ENCODE results near the gene SPINK9.

Gene SPINK9

DNA sequence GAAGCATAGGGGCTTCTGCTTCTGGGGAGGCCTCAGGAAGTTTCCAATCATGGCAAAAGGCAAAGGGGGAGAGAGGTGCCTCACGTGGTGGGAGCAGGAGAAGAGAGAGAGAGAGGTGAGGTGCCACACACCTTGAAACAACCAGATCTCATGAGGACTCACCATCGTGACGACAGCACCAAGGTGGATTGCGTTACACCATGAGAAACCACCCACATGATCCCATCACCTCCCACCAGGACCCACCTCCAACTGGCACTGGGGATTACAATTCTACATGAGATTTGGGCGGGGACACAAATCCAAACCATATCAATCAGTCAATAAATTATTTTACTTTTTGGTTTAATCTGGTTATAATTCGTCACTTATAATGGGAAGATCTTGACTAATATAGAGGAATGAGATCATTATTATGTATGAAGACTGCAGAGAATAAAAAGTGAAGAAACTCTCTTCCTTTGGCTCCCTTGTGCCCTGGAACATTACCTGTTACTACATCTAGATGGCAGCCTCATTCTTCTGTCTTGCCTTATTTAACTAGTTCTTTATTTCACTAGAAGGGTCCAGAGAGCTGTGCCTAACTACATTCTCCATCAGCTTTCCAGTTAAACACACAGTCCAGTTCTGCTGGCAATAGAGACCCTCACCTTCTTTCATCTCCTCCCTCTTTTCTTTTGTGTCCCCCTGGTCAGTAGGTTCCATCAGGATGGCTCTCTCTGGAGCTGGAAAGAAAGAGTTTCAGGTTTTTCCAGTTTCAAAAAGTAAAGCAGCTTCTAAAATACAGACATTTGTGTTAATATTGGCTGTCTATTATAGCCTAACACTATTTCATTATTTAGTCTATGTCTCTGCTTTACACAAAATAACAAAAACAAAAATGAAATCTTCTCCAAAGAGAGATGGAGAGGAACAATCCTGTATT, 44.8 kb upstream of the SPINK9 start (continued):
- TF ChIP-seq ZNF654 (tag by site-specific recombination; IDR thresholded peaks at IDR 0.05; ENCODE audit: low read depth) (peak; percentile 41), ZNF311 (tag by site-specific recombination; IDR thresholded peaks at IDR 0.05; ENCODE audit: borderline replicate concordance) (no peak), ZFP41 (tag by site-specific recombination; IDR thresholded peaks at IDR 0.05; ENCODE audit: borderline replicate concordance) (no peak), ZFHX2 (tag by site-specific recombination; conservative IDR thresholded peaks at IDR 0.05) (0 out of 2 replicates have a peak, but pooled peaks have one; percentile 29), KLF8 (tag by site-specific recombination; IDR thresholded peaks at IDR 0.05) (no peak), ZNF837 (tag by site-specific recombination; IDR thresholded peaks at IDR 0.05) (no peak), ZNF629 (tag by site-specific recombination; IDR thresholded peaks at IDR 0.05) (no peak)

DNA sequence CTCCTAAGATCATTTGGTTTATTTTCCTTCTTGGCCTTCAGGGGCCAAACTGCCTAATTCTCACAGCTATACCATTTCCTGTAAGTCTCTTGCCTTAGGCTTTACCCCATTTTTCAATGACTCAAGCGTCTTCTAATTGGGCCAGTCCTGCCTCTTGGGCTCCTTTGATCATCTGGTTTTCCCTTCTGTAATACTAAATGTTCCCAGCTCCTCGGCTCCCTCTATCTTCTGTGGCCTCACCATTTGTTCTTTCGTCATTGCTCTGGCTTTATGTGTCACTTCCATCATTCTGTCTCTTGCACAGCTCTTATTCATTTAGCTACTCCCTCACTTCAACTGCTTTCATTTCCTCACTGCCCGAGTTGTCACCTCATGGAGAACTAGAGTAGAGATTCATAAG, 37.6 kb upstream of the SPINK9 start:
- CTCF ChIA-PET, result interaction anchor here (0.6 to 1.5 kb wide), 6 partner anchors 16 to 118 kb away, joined by 3 to 7 read pairs (median 4); no protein-coding TSS in a partner anchor
- Histone ChIP-seq H3K36me3 (ENCODE audit: control insufficient read depth in 2 of 2, insufficient read depth in 1 of 2, low read length in 2 of 2) (no peaks in the 10 kb centered on the region), H3K9me3 (ENCODE audit: control insufficient read depth, insufficient read depth, low read depth, low read length) (no peaks in the 10 kb centered on the region), H3K27ac (ENCODE audit: extremely low read depth, low read depth, low read length) (no peak overlapping the region), H3K4me3 (ENCODE audit: low read depth, low read length) (no peak overlapping the region), H3K4me1 (ENCODE audit: control insufficient read depth, insufficient read depth, low read length) (no peaks in the 10 kb centered on the region)
- TF ChIP-seq, protein P1, sequence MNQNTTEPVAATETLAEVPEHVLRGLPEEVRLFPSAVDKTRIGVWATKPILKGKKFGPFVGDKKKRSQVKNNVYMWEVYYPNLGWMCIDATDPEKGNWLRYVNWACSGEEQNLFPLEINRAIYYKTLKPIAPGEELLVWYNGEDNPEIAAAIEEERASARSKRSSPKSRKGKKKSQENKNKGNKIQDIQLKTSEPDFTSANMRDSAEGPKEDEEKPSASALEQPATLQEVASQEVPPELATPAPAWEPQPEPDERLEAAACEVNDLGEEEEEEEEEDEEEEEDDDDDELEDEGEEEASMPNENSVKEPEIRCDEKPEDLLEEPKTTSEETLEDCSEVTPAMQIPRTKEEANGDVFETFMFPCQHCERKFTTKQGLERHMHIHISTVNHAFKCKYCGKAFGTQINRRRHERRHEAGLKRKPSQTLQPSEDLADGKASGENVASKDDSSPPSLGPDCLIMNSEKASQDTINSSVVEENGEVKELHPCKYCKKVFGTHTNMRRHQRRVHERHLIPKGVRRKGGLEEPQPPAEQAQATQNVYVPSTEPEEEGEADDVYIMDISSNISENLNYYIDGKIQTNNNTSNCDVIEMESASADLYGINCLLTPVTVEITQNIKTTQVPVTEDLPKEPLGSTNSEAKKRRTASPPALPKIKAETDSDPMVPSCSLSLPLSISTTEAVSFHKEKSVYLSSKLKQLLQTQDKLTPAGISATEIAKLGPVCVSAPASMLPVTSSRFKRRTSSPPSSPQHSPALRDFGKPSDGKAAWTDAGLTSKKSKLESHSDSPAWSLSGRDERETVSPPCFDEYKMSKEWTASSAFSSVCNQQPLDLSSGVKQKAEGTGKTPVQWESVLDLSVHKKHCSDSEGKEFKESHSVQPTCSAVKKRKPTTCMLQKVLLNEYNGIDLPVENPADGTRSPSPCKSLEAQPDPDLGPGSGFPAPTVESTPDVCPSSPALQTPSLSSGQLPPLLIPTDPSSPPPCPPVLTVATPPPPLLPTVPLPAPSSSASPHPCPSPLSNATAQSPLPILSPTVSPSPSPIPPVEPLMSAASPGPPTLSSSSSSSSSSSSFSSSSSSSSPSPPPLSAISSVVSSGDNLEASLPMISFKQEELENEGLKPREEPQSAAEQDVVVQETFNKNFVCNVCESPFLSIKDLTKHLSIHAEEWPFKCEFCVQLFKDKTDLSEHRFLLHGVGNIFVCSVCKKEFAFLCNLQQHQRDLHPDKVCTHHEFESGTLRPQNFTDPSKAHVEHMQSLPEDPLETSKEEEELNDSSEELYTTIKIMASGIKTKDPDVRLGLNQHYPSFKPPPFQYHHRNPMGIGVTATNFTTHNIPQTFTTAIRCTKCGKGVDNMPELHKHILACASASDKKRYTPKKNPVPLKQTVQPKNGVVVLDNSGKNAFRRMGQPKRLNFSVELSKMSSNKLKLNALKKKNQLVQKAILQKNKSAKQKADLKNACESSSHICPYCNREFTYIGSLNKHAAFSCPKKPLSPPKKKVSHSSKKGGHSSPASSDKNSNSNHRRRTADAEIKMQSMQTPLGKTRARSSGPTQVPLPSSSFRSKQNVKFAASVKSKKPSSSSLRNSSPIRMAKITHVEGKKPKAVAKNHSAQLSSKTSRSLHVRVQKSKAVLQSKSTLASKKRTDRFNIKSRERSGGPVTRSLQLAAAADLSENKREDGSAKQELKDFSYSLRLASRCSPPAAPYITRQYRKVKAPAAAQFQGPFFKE (tag by site-specific recombination; IDR thresholded peaks at IDR 0.05; ENCODE audit: borderline replicate concordance), result no peak
- no peak for TF ChIP-seq HOXD13 (CRISPR knock-in tag; IDR thresholded peaks at IDR 0.05; ENCODE audit: borderline replicate concordance)
- no peak for TF ChIP-seq GLIS1 (tag by site-specific recombination; IDR thresholded peaks at IDR 0.05)
- no peak for TF ChIP-seq ZNF785 (tag by site-specific recombination; IDR thresholded peaks at IDR 0.05)
- no peak for TF ChIP-seq ZNF350 (tag by site-specific recombination; IDR thresholded peaks at IDR 0.05)
- POLR2A ChIA-PET, result no interaction called here

DNA sequence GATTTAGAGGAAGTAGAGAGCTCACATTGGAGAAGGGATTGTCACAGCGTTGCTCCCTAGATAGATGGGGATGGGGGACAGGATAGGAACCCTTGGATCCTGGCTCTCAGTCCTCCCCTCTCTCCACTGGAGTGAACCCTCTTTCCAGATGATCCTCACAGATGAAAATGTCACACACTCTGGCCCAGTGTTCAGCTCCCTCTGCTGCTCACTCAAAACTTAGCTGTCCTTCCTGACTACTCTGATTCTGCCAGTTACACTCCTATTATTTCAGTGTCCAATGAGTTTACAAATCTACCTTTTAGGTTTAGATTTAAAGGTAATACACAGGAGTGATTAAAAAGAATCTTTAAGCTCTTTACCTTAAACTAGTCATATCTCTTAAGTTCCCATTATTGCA, 28.9 kb upstream of the SPINK9 start:
- CTCF ChIA-PET, result interaction anchor here (1.0 to 1.1 kb wide), 2 partner anchors 68 to 128 kb away, joined by 3 to 4 read pairs; no protein-coding TSS in a partner anchor
- H3K27ac ChIP-seq (ENCODE audit: extremely low read depth, low read depth, low read length), result no peak overlapping the region
- H3K9me3 ChIP-seq (ENCODE audit: control insufficient read depth, insufficient read depth, low read depth, low read length), result no peaks in the 10 kb centered on the region
- POLR2A ChIA-PET, result no interaction called here
- no peaks in the 10 kb centered on the region for H3K4me1 ChIP-seq (ENCODE audit: control insufficient read depth, insufficient read depth, low read length)
- H3K36me3 ChIP-seq (ENCODE audit: control insufficient read depth in 2 of 2, insufficient read depth in 1 of 2, low read length in 2 of 2), result no peaks in the 10 kb centered on the region
- H3K4me3 ChIP-seq (ENCODE audit: low read depth, low read length), result no peak overlapping the region
- TF ChIP-seq ZNF76 (tag by site-specific recombination; IDR thresholded peaks at IDR 0.05; ENCODE audit: borderline replicate concordance, low read depth) (no peak), ZNF785 (tag by site-specific recombination; IDR thresholded peaks at IDR 0.05) (no peak), ZSCAN30 (tag by site-specific recombination; IDR thresholded peaks at IDR 0.05) (no peak), YY2 (tag by site-specific recombination; IDR thresholded peaks at IDR 0.05) (no peak), ZNF585B (tag by site-specific recombination; IDR thresholded peaks at IDR 0.05) (no peak), ZNF626 (tag by site-specific recombination; IDR thresholded peaks at IDR 0.05) (no peak)
- TF ChIP-seq, protein P2, sequence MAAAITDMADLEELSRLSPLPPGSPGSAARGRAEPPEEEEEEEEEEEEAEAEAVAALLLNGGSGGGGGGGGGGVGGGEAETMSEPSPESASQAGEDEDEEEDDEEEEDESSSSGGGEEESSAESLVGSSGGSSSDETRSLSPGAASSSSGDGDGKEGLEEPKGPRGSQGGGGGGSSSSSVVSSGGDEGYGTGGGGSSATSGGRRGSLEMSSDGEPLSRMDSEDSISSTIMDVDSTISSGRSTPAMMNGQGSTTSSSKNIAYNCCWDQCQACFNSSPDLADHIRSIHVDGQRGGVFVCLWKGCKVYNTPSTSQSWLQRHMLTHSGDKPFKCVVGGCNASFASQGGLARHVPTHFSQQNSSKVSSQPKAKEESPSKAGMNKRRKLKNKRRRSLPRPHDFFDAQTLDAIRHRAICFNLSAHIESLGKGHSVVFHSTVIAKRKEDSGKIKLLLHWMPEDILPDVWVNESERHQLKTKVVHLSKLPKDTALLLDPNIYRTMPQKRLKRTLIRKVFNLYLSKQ (tag by site-specific recombination; IDR thresholded peaks at IDR 0.05; ENCODE audit: borderline replicate concordance), result no peak
- TF ChIP-seq, protein P3, sequence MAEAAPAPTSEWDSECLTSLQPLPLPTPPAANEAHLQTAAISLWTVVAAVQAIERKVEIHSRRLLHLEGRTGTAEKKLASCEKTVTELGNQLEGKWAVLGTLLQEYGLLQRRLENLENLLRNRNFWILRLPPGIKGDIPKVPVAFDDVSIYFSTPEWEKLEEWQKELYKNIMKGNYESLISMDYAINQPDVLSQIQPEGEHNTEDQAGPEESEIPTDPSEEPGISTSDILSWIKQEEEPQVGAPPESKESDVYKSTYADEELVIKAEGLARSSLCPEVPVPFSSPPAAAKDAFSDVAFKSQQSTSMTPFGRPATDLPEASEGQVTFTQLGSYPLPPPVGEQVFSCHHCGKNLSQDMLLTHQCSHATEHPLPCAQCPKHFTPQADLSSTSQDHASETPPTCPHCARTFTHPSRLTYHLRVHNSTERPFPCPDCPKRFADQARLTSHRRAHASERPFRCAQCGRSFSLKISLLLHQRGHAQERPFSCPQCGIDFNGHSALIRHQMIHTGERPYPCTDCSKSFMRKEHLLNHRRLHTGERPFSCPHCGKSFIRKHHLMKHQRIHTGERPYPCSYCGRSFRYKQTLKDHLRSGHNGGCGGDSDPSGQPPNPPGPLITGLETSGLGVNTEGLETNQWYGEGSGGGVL (tag by site-specific recombination; IDR thresholded peaks at IDR 0.05), result no peak
- TF ChIP-seq, protein P4, sequence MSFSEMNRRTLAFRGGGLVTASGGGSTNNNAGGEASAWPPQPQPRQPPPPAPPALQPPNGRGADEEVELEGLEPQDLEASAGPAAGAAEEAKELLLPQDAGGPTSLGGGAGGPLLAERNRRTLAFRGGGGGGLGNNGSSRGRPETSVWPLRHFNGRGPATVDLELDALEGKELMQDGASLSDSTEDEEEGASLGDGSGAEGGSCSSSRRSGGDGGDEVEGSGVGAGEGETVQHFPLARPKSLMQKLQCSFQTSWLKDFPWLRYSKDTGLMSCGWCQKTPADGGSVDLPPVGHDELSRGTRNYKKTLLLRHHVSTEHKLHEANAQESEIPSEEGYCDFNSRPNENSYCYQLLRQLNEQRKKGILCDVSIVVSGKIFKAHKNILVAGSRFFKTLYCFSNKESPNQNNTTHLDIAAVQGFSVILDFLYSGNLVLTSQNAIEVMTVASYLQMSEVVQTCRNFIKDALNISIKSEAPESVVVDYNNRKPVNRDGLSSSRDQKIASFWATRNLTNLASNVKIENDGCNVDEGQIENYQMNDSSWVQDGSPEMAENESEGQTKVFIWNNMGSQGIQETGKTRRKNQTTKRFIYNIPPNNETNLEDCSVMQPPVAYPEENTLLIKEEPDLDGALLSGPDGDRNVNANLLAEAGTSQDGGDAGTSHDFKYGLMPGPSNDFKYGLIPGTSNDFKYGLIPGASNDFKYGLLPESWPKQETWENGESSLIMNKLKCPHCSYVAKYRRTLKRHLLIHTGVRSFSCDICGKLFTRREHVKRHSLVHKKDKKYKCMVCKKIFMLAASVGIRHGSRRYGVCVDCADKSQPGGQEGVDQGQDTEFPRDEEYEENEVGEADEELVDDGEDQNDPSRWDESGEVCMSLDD (tag by site-specific recombination; IDR thresholded peaks at IDR 0.05), result no peak
